SH-SY5Y (cell line): ENCODE results near the gene POLR3F.

Source experiments
- GATA2 ChIP-seq: IDR thresholded peaks from 2 replicates; pipeline ENCODE4 v1.6.1; 2011; ENCODE audit warnings: mild to moderate bottlenecking, low read depth, low read length
- GATA3 ChIP-seq: IDR thresholded peaks from 2 replicates; pipeline ENCODE4 v1.6.1; 2011; ENCODE audit warnings: low read depth, mild to moderate bottlenecking, low read length, moderate library complexity

DNA sequence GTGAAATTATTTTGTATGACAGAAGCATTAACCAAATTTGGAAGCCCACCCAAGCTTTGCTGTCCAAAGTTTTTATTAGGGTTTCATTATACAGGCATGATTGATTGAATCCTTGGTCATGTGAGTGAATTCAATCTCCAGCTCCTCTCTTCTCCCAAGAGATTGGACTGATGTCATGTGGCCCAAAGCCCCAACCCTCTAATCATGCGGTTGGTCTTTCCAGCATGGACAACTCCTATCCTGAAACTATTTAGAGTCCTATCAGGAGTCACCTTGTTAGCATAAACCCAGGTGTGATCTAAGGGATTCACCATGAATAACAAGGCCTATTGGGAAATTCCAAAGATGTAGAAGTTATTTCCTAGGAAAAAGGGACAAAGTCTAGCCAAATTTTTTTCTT lies 10.6 kb downstream of the POLR3F start:
- TF ChIP-seq GATA3 (no peak), GATA2 (no peak)
